CD14-positive monocyte (primary cell): ENCODE measurements around the gene TRMO. TPM values are rescaled to one million over a fixed set of nuclear protein-coding genes. Genes with fewer than 3 reads are reported as not detected.
A peak's percentile ranks its signal among the peaks of the same experiment; 100 is the strongest.

ENCODE experiments used
- DNase-seq, 3 donors: peaks; one replicate each; pipeline ENCODE4 v3.0.0-alpha.2; 2011 to 2022
- H2AFZ ChIP-seq: 2 replicates; pipeline ENCODE4 v1.6.0; 2012; ENCODE audit warnings: mild to moderate bottlenecking, low read depth, low read length, inconsistent platforms; ENCODE audit not compliant: insufficient read depth, poor library complexity, severe bottlenecking
- H3K27ac ChIP-seq, 2 donors: 1 replicate in 1 of 2; 2 replicates in 1 of 2; pipeline ENCODE4 v1.5.1; 2012 to 2013; ENCODE audit warnings: low read length in 2 of 2, control low read depth in 1 of 2, inconsistent platforms in 1 of 2, low read depth in 1 of 2, mild to moderate bottlenecking in 1 of 2
- H3K27me3 ChIP-seq, 2 donors: one replicate each; pipeline versions ENCODE4 v1.6.0 to v1.6.1; 2011 to 2013; ENCODE audit warnings: low read length in 2 of 2; ENCODE audit not compliant: control insufficient read depth in 2 of 2, insufficient read depth in 2 of 2
- H3K36me3 ChIP-seq, 2 donors: replicated peaks in 1 of 2; 1 replicate in 1 of 2; 2 replicates in 1 of 2; pipeline versions ENCODE4 v1.5.1 to v1.6.1; 2012 to 2013; ENCODE audit warnings: low read length in 2 of 2, control low read depth in 1 of 2, inconsistent platforms in 1 of 2, mild to moderate bottlenecking in 1 of 2; ENCODE audit not compliant: insufficient read depth in 2 of 2, control insufficient read depth in 1 of 2
- H3K4me1 ChIP-seq, 2 donors: 1 replicate in 1 of 2; 2 replicates in 1 of 2; pipeline versions ENCODE4 v1.5.1 to v1.6.1; 2012 to 2013; ENCODE audit warnings: low read length in 2 of 2, control low read depth in 1 of 2, inconsistent platforms in 1 of 2, mild to moderate bottlenecking in 1 of 2, moderate library complexity in 1 of 2; ENCODE audit not compliant: insufficient read depth in 2 of 2, control insufficient read depth in 1 of 2
- H3K4me2 ChIP-seq: replicated peaks from 2 replicates; pipeline ENCODE3; 2012; ENCODE audit warnings: low read length, moderate library complexity, mild to moderate bottlenecking; ENCODE audit not compliant: poor library complexity, severe bottlenecking; ENCODE audit errors: extremely low read depth
- H3K4me3 ChIP-seq, 3 experiments: fragments of 200-600 bp in 1 of 3; sonication (generic) in 1 of 3; replicated peaks in 1 of 3; 1 replicate in 2 of 3; 2 replicates in 1 of 3; pipeline ENCODE4 v1.5.1; 2011 to 2013; ENCODE audit warnings: low read length in 3 of 3, mild to moderate bottlenecking in 3 of 3, control low read depth in 2 of 3, low read depth in 2 of 3, inconsistent platforms in 1 of 3, moderate library complexity in 1 of 3
- H3K79me2 ChIP-seq: 2 replicates; pipeline ENCODE4 v1.6.0; 2012; ENCODE audit warnings: mild to moderate bottlenecking, control low read depth, inconsistent platforms, low read length, moderate library complexity; ENCODE audit not compliant: insufficient read depth
- H3K9ac ChIP-seq: 2 replicates; pipeline ENCODE4 v1.6.0; 2017; ENCODE audit warnings: low read length, mild to moderate bottlenecking; ENCODE audit not compliant: insufficient read depth, poor library complexity, severe bottlenecking
- H3K9me3 ChIP-seq, 2 donors: replicated peaks in 1 of 2; 1 replicate in 1 of 2; 2 replicates in 1 of 2; pipeline versions ENCODE4 v1.5.1 to v1.6.1; 2012 to 2013; ENCODE audit warnings: low read length in 2 of 2, control low read depth in 1 of 2; ENCODE audit not compliant: control insufficient read depth in 1 of 2, insufficient read depth in 1 of 2
- H4K20me1 ChIP-seq: 2 replicates; pipeline ENCODE4 v1.6.0; 2012; ENCODE audit warnings: mild to moderate bottlenecking, low read length, control low read depth, moderate library complexity; ENCODE audit not compliant: insufficient read depth
- H3K27ac Mint-ChIP-seq, 7 donors: one replicate each; pipeline ENCODE4 v1.8.0; 2020; ENCODE audit warnings: mild to moderate bottlenecking in 7 of 7, mixed read lengths in 7 of 7, moderate library complexity in 6 of 7, inconsistent platforms in 2 of 7
- H3K27me3 Mint-ChIP-seq, 3 donors: one replicate each; pipeline ENCODE4 v1.8.0; 2021 to 2022; ENCODE audit warnings: low read depth in 3 of 3, mild to moderate bottlenecking in 3 of 3, mixed read lengths in 3 of 3, moderate library complexity in 3 of 3, inconsistent platforms in 1 of 3
- H3K36me3 Mint-ChIP-seq, 2 donors: one replicate each; pipeline ENCODE4 v1.8.0; 2020; ENCODE audit warnings: mixed read lengths in 2 of 2, inconsistent platforms in 1 of 2, mild to moderate bottlenecking in 1 of 2
- H3K4me1 Mint-ChIP-seq: one replicate; pipeline ENCODE4 v1.8.0; 2020; ENCODE audit warnings: mild to moderate bottlenecking, mixed read lengths
- H3K4me3 Mint-ChIP-seq, 2 donors: one replicate each; pipeline ENCODE4 v1.8.0; 2020; ENCODE audit warnings: mild to moderate bottlenecking in 2 of 2, mixed read lengths in 2 of 2, moderate library complexity in 1 of 2
- H3K9me3 Mint-ChIP-seq, 7 donors: one replicate each; pipeline ENCODE4 v1.8.0; 2020 to 2022; ENCODE audit warnings: mixed read lengths in 7 of 7, mild to moderate bottlenecking in 6 of 7, moderate library complexity in 6 of 7, inconsistent platforms in 2 of 7
- WGBS: methylation state at CpG from one replicate; pipeline ENCODE4 v1.1.5; 2013; ENCODE audit warnings: missing lambda C conversion rate; ENCODE audit not compliant: insufficient coverage; 5-methylcytosine and 5-hydroxymethylcytosine counted together
- intact Hi-C, 2 donors: fragments of 100-400 bp; cut with micrococcal nuclease; formaldehyde crosslinking; loops; one replicate each; pipeline versions ENCODE4 v1.15.0 to v1.15.1; 2023
- polyA plus RNA-seq, 3 donors: library from polyadenylated mRNA; depleted of rRNA in 1 of 3; unstranded in 2 of 3; stranded (reverse) in 1 of 3; fragments of 300-500 nt in 2 of 3; fragments of >200 nt in 1 of 3; fragmentation: Illumina TruSeq in 2 of 3; gene quantifications; 1 replicate in 2 of 3; 2 replicates in 1 of 3; pipeline ENCODE4 v1.2.3, GENCODE V29; 2012 to 2021
- TF ChIP-seq, protein P1 (sequence below): fragments of 200-600 bp; IDR thresholded peaks from one replicate; pipeline ENCODE4 v1.8.0; 2022; ENCODE audit warnings: antibody characterized with exemption, mild to moderate bottlenecking

Gene TRMO
- polyA plus RNA-seq, 3 donors, result 13.4 to 20.6 (median 13.5) TPM

DNA sequence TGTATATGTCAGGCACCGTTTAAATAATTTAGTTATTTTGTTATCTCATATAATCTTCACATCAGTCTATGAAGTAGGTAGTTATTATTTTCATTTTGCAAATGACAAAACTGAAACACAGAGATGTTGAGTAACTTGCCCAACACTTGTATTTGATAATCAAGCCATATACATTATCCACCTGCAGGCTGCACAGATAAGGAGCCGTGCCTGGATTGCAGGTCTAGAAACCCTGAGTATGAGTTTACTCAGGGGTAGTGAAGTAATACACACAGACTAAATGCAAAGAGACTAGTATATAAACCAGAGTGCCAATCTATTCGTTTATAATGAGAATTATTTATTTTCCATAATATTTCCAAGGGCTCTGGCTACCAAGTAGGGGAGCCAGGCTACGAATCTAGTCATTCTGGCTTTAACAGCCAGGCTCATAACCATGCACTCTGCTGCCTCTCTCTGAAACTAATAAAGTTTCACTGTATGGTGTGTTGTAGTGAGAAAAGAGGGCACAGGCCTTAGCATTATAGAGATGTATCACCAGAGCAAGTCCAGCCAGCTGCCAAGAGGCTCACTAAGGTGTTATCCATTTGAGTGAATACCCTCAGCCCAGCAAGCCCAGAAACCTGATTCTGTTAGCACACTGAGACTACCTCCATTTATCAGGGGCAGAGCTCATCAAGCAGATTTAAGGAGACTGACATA, 11.1 kb upstream of the TRMO start:
- H3K27me3 ChIP-seq, result no peaks in the 10 kb centered on the region
- peaks cover 0 to 2% (median 2%) of the 10 kb centered on the region in 3 donors for H3K27me3 Mint-ChIP-seq
- H4K20me1 ChIP-seq, result no peaks in the 10 kb centered on the region
- no peaks in the 10 kb centered on the region for H3K79me2 ChIP-seq
- H3K4me3 ChIP-seq, result no peak overlapping the region
- H3K4me1 Mint-ChIP-seq, result peaks cover 12% of the 10 kb centered on the region
- H3K9me3 ChIP-seq, result no peaks in the 10 kb centered on the region
- H3K4me1 ChIP-seq, result peaks cover 0 to 4% of the 10 kb centered on the region in 2 donors
- H3K36me3 ChIP-seq, result no peaks in the 10 kb centered on the region
- H3K4me2 ChIP-seq, result no peak overlapping the region
- TF ChIP-seq, protein P1, sequence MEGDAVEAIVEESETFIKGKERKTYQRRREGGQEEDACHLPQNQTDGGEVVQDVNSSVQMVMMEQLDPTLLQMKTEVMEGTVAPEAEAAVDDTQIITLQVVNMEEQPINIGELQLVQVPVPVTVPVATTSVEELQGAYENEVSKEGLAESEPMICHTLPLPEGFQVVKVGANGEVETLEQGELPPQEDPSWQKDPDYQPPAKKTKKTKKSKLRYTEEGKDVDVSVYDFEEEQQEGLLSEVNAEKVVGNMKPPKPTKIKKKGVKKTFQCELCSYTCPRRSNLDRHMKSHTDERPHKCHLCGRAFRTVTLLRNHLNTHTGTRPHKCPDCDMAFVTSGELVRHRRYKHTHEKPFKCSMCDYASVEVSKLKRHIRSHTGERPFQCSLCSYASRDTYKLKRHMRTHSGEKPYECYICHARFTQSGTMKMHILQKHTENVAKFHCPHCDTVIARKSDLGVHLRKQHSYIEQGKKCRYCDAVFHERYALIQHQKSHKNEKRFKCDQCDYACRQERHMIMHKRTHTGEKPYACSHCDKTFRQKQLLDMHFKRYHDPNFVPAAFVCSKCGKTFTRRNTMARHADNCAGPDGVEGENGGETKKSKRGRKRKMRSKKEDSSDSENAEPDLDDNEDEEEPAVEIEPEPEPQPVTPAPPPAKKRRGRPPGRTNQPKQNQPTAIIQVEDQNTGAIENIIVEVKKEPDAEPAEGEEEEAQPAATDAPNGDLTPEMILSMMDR, result no peak
- DNase-seq, result no peak
- H3K4me3 Mint-ChIP-seq, result no peak overlapping the region
- no peak overlapping the region for H2AFZ ChIP-seq
- H3K9ac ChIP-seq, result no peak overlapping the region
- no peak overlapping the region for H3K27ac Mint-ChIP-seq
- WGBS, result no CpG with 5 or more reads among the region's 4 CpGs
- intact Hi-C loops, result loop anchor here in 1 of 2 donors (10.0 kb wide), 1 partner anchor 229 kb away; no protein-coding TSS in a partner anchor
- H3K36me3 Mint-ChIP-seq, result no peaks in the 10 kb centered on the region
- H3K9me3 Mint-ChIP-seq, result no peaks in the 10 kb centered on the region
- H3K27ac ChIP-seq, result no peak overlapping the region

DNA sequence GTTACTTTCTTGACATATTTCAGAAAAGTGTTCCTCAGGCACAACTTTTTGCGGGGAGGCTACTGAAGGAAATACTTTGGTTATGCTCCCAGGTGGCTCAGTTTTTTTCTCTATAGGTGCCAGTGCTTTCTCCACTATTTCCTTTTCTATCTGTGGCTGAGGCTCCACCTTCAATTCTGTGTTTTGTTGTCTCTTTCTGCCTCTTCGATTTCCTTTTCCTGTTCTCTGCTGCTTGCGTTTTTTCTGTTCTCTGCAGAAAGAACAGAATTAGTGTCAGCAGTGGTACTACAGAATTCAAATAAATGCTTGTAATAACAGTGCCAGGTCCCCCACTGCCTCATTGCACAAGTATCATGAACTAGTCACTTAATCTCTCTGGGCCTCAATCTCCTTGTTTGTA, 8.7 kb upstream of the TRMO start:
- H2AFZ ChIP-seq, result peak overlapping the region; percentile 4
- no peak for DNase-seq
- TF ChIP-seq, protein P1, result no peak
- no peaks in the 10 kb centered on the region for H3K27me3 ChIP-seq
- H3K36me3 ChIP-seq, result no peaks in the 10 kb centered on the region
- no peak overlapping the region for H3K4me2 ChIP-seq
- intact Hi-C loops, result loop anchor here in 1 of 2 donors (10.0 kb wide), 1 partner anchor 226 kb away; no protein-coding TSS in a partner anchor
- 0% methylated on average over 1 of the region's 3 CpGs for WGBS
- peaks cover 0 to 4% of the 10 kb centered on the region in 2 donors for H3K4me1 ChIP-seq
- no peaks in the 10 kb centered on the region for H3K9me3 ChIP-seq
- no peak overlapping the region for H3K27ac Mint-ChIP-seq
- H3K4me3 ChIP-seq, result no peak overlapping the region
- H3K27ac ChIP-seq, result no peak overlapping the region
- peaks cover 0 to 2% (median 2%) of the 10 kb centered on the region in 3 donors for H3K27me3 Mint-ChIP-seq
- no peaks in the 10 kb centered on the region for H3K9me3 Mint-ChIP-seq
- peaks cover 7% of the 10 kb centered on the region for H3K4me1 Mint-ChIP-seq
- H3K36me3 Mint-ChIP-seq, result no peaks in the 10 kb centered on the region
- H3K79me2 ChIP-seq, result no peaks in the 10 kb centered on the region
- H3K9ac ChIP-seq, result no peak overlapping the region
- no peak overlapping the region for H3K4me3 Mint-ChIP-seq
- no peaks in the 10 kb centered on the region for H4K20me1 ChIP-seq
